Measurements from ENCODE around the gene CIRBP.
A peak's percentile ranks its signal among the peaks of the same experiment; 100 is the strongest.

DNA sequence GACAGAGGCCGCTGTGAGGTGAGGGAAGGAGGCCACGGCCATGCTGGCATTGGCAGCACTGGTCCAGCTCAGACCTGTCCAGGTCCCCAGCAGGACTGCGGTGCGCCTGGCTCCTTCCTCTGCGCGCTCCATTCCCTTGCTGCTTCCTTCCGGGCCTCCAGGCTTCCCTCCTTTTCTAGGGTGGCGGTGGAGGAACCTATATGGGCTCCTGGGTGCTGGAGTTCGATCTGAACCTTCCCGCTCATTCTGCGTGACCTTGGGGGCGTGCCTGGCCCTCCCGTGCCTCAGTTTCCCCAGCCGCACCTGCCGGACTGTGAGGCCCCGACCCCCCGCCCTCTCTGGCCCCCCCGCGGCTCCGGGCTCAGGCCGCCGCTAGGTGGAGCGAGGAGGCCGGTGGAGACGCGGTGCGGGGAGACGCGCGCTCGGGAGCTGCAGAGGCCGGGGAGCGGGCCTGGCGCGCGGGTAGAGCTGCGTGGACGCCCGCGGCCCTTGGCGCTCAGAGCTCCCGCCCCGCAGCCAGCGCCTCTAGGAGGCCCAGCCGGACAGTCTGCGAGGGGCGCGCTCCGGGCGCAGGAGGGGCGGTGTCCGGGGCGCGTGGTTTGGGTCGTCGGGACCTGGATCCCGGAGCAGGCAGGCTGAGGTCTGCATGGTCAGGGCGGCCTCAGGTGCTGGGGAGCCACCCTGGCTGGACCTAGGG is 46.5 kb downstream of the CIRBP start:
- TF ChIP-seq ZBTB33 (IDR thresholded peaks at IDR 0.05) (no peak), TAF1 (conservative IDR thresholded peaks at IDR 0.05) (no peak), JUND (IDR thresholded peaks at IDR 0.05) (no peak), MAX (IDR thresholded peaks at IDR 0.05) (no peak), REST (IDR thresholded peaks at IDR 0.05) (no peak), EGR1 (IDR thresholded peaks at IDR 0.05; ENCODE audit: low read depth in 2 of 2) (no peak), RAD21 (IDR thresholded peaks at IDR 0.05) (peak; percentile 67 to 75), GABPA (IDR thresholded peaks at IDR 0.05 in 1 of 2, conservative IDR thresholded peaks at IDR 0.05 in 1 of 2) (no peak), HNF4A (conservative IDR thresholded peaks at IDR 0.05) (no peak), YY1 (IDR thresholded peaks at IDR 0.05) (no peak), NR2F2 (IDR thresholded peaks at IDR 0.05) (no peak), RXRA (IDR thresholded peaks at IDR 0.05) (no peak)
- TF ChIP-seq, protein P1, sequence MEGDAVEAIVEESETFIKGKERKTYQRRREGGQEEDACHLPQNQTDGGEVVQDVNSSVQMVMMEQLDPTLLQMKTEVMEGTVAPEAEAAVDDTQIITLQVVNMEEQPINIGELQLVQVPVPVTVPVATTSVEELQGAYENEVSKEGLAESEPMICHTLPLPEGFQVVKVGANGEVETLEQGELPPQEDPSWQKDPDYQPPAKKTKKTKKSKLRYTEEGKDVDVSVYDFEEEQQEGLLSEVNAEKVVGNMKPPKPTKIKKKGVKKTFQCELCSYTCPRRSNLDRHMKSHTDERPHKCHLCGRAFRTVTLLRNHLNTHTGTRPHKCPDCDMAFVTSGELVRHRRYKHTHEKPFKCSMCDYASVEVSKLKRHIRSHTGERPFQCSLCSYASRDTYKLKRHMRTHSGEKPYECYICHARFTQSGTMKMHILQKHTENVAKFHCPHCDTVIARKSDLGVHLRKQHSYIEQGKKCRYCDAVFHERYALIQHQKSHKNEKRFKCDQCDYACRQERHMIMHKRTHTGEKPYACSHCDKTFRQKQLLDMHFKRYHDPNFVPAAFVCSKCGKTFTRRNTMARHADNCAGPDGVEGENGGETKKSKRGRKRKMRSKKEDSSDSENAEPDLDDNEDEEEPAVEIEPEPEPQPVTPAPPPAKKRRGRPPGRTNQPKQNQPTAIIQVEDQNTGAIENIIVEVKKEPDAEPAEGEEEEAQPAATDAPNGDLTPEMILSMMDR (IDR thresholded peaks at IDR 0.05; ENCODE audit: low read depth, low read length, missing input control) = peak; percentile 46
- TF ChIP-seq, protein P2, sequence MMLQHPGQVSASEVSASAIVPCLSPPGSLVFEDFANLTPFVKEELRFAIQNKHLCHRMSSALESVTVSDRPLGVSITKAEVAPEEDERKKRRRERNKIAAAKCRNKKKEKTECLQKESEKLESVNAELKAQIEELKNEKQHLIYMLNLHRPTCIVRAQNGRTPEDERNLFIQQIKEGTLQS (IDR thresholded peaks at IDR 0.05) = no peak

All from liver (tissue), 3 donors.